Astrocyte (in vitro differentiated cells and primary cell): ENCODE measurements around the gene UBE2E3.

Experiments used
- EZH2 ChIP-seq: IDR thresholded peaks from 2 replicates; pipeline ENCODE4 v1.6.1; 2012; ENCODE audit warnings: mild to moderate bottlenecking, low read length, inconsistent platforms; ENCODE audit not compliant: insufficient read depth
- TF ChIP-seq, protein P1 (sequence below): IDR thresholded peaks from 2 replicates; pipeline ENCODE4 v1.5.1; 2011; ENCODE audit warnings: low read depth, mild to moderate bottlenecking, inconsistent platforms, low read length, moderate library complexity; ENCODE audit not compliant: insufficient read depth

DNA sequence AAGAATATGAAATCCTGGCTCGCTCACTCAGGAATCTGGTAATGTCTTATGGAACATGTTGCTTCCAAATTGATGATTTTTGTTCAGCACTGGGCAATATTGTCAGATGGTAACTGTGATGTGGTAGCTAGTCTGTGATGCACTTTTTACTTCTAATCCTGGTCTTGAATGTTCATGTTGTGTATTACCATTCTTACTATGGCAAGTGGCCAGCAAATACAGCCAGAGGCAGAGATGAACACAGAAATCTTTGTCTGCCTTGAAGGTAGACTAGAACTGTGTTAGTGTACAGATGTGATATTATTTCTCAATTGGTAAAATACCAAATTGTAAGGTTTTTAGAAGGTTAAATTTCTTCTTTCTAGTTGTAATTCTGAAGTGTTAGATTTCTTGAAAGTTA, 83.3 kb downstream of the UBE2E3 start:
- TF ChIP-seq, protein P1, sequence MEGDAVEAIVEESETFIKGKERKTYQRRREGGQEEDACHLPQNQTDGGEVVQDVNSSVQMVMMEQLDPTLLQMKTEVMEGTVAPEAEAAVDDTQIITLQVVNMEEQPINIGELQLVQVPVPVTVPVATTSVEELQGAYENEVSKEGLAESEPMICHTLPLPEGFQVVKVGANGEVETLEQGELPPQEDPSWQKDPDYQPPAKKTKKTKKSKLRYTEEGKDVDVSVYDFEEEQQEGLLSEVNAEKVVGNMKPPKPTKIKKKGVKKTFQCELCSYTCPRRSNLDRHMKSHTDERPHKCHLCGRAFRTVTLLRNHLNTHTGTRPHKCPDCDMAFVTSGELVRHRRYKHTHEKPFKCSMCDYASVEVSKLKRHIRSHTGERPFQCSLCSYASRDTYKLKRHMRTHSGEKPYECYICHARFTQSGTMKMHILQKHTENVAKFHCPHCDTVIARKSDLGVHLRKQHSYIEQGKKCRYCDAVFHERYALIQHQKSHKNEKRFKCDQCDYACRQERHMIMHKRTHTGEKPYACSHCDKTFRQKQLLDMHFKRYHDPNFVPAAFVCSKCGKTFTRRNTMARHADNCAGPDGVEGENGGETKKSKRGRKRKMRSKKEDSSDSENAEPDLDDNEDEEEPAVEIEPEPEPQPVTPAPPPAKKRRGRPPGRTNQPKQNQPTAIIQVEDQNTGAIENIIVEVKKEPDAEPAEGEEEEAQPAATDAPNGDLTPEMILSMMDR: no peak
- no peak for TF ChIP-seq EZH2
